ENCODE results near the gene EPS8L2.

- TF ChIP-seq, protein P1, sequence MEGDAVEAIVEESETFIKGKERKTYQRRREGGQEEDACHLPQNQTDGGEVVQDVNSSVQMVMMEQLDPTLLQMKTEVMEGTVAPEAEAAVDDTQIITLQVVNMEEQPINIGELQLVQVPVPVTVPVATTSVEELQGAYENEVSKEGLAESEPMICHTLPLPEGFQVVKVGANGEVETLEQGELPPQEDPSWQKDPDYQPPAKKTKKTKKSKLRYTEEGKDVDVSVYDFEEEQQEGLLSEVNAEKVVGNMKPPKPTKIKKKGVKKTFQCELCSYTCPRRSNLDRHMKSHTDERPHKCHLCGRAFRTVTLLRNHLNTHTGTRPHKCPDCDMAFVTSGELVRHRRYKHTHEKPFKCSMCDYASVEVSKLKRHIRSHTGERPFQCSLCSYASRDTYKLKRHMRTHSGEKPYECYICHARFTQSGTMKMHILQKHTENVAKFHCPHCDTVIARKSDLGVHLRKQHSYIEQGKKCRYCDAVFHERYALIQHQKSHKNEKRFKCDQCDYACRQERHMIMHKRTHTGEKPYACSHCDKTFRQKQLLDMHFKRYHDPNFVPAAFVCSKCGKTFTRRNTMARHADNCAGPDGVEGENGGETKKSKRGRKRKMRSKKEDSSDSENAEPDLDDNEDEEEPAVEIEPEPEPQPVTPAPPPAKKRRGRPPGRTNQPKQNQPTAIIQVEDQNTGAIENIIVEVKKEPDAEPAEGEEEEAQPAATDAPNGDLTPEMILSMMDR (IDR thresholded peaks at IDR 0.05): no peak
- TF ChIP-seq POLR2AphosphoS5 (IDR thresholded peaks at IDR 0.05) (no peak), POLR2A (IDR thresholded peaks at IDR 0.05) (no peak), EP300 (IDR thresholded peaks at IDR 0.05; ENCODE audit: low read depth) (no peak)
Observed at GRCh38 chr11:722346-722811, 16.3 kb downstream of the EPS8L2 start.
